M059J (cell line): ENCODE data around the gene MOSMO. TPM values are rescaled to one million over a fixed set of nuclear protein-coding genes. Genes with fewer than 3 reads are reported as not detected.
A peak's percentile ranks its signal among the peaks of the same experiment; 100 is the strongest.
"Not testable (repeated sequence)": the region's sequence is repeated elsewhere in the genome, so short reads cannot be mapped to it uniquely, and the experiment has no call there.

Experiments used
- DNase-seq: peaks from one replicate; pipeline ENCODE4 v3.0.0-alpha.2; 2012; ENCODE audit warnings: low read depth
- total RNA-seq: library from RNA; depleted of rRNA; stranded (reverse); fragments of >200 nt; shearing (Covaris generic); gene quantifications from 2 replicates; pipeline ENCODE4 v1.2.3, GENCODE V29; 2014

Gene MOSMO
- total RNA-seq, 1 experiment from 2014 or later = 16.2 TPM

GRCh38 chr16:22092143-22092933, 84.4 kb downstream of the MOSMO start, which contains the start of gene VWA3A:
TSS of gene VWA3A (plus strand) at chr16:22092541. CDS start at chr16:22092638, 97 bp downstream.
- peak; percentile 30 for DNase-seq

DNA sequence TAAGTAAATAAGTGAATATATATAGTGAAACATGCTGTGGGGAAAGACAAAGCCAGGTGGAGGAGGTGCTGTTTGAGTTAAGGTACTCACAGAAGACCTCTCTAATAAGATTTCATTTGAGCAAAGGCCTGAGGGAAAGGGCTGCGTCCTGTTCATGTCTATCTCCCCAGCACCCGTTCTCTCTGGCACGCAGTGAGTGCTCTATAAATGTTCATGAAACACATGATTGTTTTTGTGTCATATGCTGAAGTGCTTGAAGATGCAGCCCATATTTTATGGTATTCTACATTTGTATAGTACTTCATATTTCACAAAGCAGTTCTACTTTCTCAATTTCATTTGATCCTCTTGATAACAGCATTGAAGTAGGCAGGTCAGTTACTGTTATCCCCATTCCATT, 85.4 kb downstream of the MOSMO start:
- no peak for DNase-seq

DNA sequence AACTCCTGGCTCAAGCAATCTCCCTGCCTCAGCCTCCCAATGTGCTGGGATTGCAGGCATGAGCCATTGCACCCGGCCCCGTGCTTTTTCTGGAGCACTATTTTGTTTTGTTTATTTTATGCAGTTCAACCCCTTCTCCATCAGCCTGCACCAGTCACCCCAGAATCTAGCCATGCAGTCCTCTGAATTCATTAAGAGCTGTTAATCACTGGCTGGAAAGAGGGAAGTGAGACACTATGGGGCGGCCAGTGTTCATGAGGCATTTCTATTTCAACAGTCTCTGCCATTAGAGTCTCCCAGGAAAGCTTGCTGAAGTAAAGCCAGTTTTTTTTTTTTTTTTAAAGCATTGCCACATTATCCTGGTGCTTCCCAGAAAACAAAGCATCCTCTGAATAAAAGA, 86.1 kb downstream of the MOSMO start:
- DNase-seq = no peak

GRCh38 chr16:22098405-22099255, 90.7 kb downstream of the MOSMO start:
- DNase-seq = peak; percentile 64

- no peak for DNase-seq
These were observed 91.5 kb downstream of the MOSMO start for GRCh38 chr16:22099256-22099975.

GRCh38 chr16:22103441-22103840, 95.5 kb downstream of the MOSMO start:
- no peak for DNase-seq

DNA sequence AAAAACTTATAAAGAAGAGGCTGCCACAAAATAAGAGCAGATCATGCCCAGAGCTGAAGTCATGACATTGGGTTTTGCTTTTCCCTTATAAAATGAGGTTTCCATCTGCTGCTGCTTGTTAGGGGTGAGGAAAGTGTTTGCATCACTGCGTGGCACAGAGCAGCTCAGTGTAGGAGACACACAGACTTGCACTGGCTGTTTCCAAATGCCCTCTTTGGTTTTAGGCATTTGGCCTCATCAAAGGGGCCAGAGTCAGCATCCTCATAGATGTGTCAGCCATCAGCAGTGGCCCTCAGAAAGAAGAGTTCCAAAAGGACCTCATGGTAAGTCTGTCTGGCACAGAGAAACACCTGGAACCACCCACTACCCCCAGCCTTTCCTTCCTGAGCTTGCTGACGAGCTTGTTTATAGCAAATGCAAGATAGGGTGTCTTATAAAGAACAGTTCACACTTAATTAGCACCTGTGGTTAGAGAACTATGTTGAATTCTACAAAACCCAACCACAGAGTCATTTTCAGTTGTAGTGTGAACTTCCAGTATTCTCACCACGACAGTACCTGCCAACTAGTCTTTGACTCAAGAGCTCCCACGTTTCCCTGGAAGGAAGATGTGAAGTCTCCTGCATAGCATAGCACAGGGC, 101.5 kb downstream of the MOSMO start:
- DNase-seq = no peak

GRCh38 chr16:22111629-22112028, 103.7 kb downstream of the MOSMO start:
- not testable (repeated sequence) for DNase-seq

- no peak for DNase-seq
These were observed 108.3 kb downstream of the MOSMO start for GRCh38 chr16:22116095-22116700.

- peak; percentile 73 for DNase-seq
These were observed 109.7 kb downstream of the MOSMO start for GRCh38 chr16:22117609-22118008.

GRCh38 chr16:22120440-22120839, 112.5 kb downstream of the MOSMO start:
- no peak for DNase-seq

DNA sequence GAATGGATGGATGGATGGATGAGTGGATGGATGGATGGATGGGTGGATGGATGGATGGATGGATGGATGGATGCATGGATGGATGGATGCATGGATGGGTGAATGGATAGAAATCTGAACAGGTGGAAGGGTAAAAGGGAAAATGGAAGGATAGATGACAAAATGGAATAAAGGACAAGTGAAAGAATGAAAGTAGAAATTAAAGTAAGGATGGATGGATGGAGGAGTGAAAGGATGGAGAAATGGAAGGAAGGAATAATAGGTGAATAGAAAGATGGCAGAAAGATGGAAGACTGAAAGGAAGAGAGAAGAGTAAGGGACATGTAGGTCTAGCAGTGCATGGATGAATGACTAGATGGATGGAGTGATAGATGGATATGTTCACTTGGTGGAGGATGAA, 114.3 kb downstream of the MOSMO start:
- DNase-seq = no peak

- DNase-seq = peak; percentile 18
These were observed 115.2 kb downstream of the MOSMO start for GRCh38 chr16:22123146-22123545.

DNA sequence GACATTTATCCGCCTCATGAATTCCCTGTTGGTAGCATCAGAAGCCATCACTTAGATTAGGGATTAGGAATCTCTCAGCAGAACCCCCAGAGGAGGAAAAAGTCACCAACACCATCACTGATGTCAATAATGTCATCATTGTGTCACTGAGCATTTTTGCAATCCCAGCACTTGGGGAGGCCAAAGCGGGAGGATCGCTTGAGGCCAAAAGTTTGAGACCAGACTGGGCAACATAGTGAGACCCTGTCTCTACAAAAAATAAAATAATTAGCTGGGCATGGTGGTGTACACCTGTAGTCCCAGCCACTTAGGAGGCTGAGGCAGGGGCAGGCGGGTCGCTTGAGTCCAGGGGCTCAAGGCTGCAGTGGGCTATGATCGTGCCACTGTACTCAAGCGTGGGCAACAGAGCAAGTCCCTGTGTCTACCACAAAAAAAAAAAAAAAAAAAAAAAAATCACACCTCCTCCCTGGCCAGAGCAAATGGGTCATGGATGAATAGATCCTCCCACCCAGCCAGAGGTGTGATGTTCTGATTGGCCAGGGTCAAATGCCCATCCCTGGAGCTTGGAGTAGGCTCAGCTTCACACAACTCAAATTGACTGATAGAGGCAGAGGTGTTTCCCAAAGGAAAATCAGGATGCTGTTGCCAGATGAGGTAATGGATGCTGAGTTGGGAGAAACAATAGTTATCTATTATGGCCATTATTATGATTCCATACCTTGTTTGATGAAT, 116.0 kb downstream of the MOSMO start:
- no peak for DNase-seq

DNA sequence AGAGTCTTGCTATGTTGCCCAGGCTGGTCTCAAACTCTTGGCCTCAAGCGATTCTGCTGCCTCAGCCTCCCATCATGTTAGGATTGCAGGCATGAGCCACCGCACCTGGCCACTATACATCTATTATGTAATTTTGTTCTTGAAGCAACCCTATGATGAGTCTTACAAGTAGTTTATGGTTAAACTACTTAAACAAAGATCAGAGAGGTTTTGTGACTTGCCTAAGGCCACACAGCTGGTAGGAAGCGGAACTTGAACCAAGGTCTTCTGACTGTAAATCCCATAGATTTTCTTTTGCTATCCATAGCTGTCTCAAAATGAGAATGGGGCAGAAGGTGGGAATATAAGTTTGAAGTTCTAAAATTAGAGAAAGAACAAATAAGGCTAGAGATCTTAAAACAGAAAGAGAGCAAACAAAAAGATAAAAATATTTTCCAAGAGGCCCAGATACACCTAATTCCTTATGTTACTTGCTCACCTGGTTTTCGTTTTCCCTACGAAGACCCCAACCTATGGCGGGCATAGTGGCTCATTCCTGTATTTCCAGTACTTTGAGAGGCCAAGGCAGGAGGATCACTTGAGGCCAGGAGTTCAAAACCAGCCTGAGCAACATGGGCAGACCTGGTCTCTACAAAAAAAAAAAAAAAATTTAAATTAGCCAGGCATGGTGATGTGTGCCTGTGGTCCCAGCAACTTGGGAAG, 116.8 kb downstream of the MOSMO start:
- DNase-seq = no peak

GRCh38 chr16:22126037-22126558, 118.2 kb downstream of the MOSMO start:
- DNase-seq = no peak

DNA sequence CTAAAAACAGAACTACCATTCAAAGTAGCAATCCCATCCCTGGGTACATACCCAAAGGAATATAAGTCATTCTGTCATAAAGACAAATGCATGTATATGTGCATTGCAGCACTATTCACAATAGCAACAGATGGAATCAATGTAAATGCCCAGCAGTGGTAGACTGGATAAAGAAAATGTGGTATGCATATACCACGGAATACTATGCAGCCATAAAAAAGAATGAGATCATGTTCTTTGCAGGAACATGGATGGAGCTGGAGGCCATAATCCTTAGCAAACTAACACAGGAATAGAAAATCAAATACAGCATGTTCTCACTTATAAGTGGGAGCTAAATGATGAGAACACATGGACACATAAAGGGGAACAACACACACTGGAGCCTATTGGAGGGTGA, 120.6 kb downstream of the MOSMO start:
- DNase-seq = not testable (repeated sequence)

GRCh38 chr16:22130528-22130927, 122.6 kb downstream of the MOSMO start:
- DNase-seq = no peak

DNA sequence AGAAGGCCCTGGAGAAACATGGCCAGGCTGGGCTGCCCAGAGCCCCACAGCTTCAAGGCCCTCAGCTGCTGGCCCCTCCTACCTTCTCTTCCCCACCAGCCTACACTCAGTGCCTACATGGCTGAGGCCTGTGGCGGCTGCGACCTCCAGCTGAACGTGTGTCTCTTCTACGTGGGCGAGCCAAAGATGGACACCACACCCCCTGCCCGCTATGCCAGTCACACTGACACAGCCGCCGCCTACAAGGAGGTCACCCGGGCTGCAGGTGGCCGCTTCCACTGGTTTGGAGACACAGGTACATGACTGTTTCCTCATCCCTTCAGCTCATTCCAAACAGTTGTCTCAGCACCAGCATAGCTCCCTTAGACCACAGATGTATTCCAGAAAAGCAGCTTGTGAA, 124.9 kb downstream of the MOSMO start:
- DNase-seq = no peak
